Lung (tissue), 12 donors: ENCODE measurements around the gene PES1. TPM values are rescaled to one million over a fixed set of nuclear protein-coding genes. Genes with fewer than 3 reads are reported as not detected.

Source experiments
- ATAC-seq: fragments of 200-7000 bp; cut with Tn5 transposase; one replicate; pipeline ENCODE4 v1.9.1; 2020; ENCODE audit warnings: moderate number of reproducible peaks; ENCODE audit not compliant: insufficient read depth, low FRiP score
- DNase-seq, 3 donors: peaks; one replicate each; pipeline ENCODE4 v3.0.0-alpha.2; 2013 to 2017
- H3K27ac ChIP-seq, 2 donors: one replicate each; pipeline ENCODE4 v1.5.1; 2013; ENCODE audit warnings: mild to moderate bottlenecking in 2 of 2, moderate library complexity in 2 of 2, control low read depth in 1 of 2, inconsistent platforms in 1 of 2, low read depth in 1 of 2, low read length in 1 of 2
- H3K27me3 ChIP-seq, 3 donors: one replicate each; pipeline ENCODE4 v1.5.1; 2013; ENCODE audit warnings: low read length in 2 of 3; ENCODE audit not compliant: control insufficient read depth in 3 of 3, insufficient read depth in 3 of 3
- H3K36me3 ChIP-seq, 4 donors: one replicate each; pipeline ENCODE4 v1.5.1; 2013; ENCODE audit warnings: low read length in 4 of 4, mild to moderate bottlenecking in 1 of 4, moderate library complexity in 1 of 4; ENCODE audit not compliant: control insufficient read depth in 4 of 4, insufficient read depth in 4 of 4
- H3K4me1 ChIP-seq, 5 donors: one replicate each; pipeline ENCODE4 v1.5.1; 2013; ENCODE audit warnings: low read length in 5 of 5, mild to moderate bottlenecking in 2 of 5, moderate library complexity in 1 of 5; ENCODE audit not compliant: control insufficient read depth in 5 of 5, insufficient read depth in 5 of 5
- H3K4me3 ChIP-seq: one replicate; pipeline ENCODE4 v1.5.1; 2013; ENCODE audit warnings: mild to moderate bottlenecking, control low read depth, moderate library complexity
- H3K9ac ChIP-seq, 2 donors: one replicate each; pipeline ENCODE4 v1.5.1; 2013; ENCODE audit warnings: low read length in 2 of 2, control low read depth in 1 of 2; ENCODE audit not compliant: insufficient read depth in 1 of 2
- H3K9me3 ChIP-seq, 4 donors: one replicate each; pipeline ENCODE4 v1.5.1; 2013; ENCODE audit warnings: low read length in 3 of 4, mild to moderate bottlenecking in 1 of 4, moderate library complexity in 1 of 4; ENCODE audit not compliant: control insufficient read depth in 4 of 4, insufficient read depth in 3 of 4
- WGBS, 2 donors: extraction: QIAGEN DNeasy Blood & Tissue Kit; methylation state at CpG; one replicate each; pipeline ENCODE4 v1.1.7; 2013; 5-methylcytosine and 5-hydroxymethylcytosine counted together
- polyA plus RNA-seq, 2 donors: library from polyadenylated mRNA; stranded (reverse); fragments of 200-250 nt; gene quantifications; one replicate each; pipeline ENCODE4 v1.2.1, GENCODE V29; 2013
- total RNA-seq, 2 donors: library from RNA; depleted of rRNA in 1 of 2; stranded (reverse); fragments of >200 nt in 1 of 2; gene quantifications; one replicate each; pipeline ENCODE4 v1.2.1, GENCODE V29; 2014 to 2021
- TF ChIP-seq, protein P1 (sequence below): IDR thresholded peaks from 2 replicates; pipeline ENCODE4 v1.5.1; 2012; ENCODE audit warnings: mild to moderate bottlenecking; ENCODE audit errors: control extremely low read depth, extremely low read depth
- donor health status: control.
- donor health status: control.
- donor health status: Bipolar disorder and iron deficiency.
- donor health status: healthy.
- donor health status: DM: yes; HTN: yes; CAD: no.

The PES1 gene
- total and polyA plus RNA-seq, 4 donors, result 34.4 to 77.2 (median 72.7) TPM

- ATAC-seq, result no peak
- 61 to 84% methylated on average over 6 of the region's 6 CpGs for WGBS, 2 donors
- Histone ChIP-seq H3K27me3 (no peaks in the 10 kb centered on the region), H3K36me3 (no peaks in the 10 kb centered on the region), H3K9me3 (no peaks in the 10 kb centered on the region), H3K9ac (no peak overlapping the region), H3K4me3 (no peak overlapping the region), H3K4me1 (no peaks in the 10 kb centered on the region), H3K27ac (no peak overlapping the region)
- TF ChIP-seq, protein P1, sequence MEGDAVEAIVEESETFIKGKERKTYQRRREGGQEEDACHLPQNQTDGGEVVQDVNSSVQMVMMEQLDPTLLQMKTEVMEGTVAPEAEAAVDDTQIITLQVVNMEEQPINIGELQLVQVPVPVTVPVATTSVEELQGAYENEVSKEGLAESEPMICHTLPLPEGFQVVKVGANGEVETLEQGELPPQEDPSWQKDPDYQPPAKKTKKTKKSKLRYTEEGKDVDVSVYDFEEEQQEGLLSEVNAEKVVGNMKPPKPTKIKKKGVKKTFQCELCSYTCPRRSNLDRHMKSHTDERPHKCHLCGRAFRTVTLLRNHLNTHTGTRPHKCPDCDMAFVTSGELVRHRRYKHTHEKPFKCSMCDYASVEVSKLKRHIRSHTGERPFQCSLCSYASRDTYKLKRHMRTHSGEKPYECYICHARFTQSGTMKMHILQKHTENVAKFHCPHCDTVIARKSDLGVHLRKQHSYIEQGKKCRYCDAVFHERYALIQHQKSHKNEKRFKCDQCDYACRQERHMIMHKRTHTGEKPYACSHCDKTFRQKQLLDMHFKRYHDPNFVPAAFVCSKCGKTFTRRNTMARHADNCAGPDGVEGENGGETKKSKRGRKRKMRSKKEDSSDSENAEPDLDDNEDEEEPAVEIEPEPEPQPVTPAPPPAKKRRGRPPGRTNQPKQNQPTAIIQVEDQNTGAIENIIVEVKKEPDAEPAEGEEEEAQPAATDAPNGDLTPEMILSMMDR, result no peak
- no peak for DNase-seq
These were observed 35.3 kb downstream of the PES1 start for GRCh38 chr22:30556388-30556787.

DNA sequence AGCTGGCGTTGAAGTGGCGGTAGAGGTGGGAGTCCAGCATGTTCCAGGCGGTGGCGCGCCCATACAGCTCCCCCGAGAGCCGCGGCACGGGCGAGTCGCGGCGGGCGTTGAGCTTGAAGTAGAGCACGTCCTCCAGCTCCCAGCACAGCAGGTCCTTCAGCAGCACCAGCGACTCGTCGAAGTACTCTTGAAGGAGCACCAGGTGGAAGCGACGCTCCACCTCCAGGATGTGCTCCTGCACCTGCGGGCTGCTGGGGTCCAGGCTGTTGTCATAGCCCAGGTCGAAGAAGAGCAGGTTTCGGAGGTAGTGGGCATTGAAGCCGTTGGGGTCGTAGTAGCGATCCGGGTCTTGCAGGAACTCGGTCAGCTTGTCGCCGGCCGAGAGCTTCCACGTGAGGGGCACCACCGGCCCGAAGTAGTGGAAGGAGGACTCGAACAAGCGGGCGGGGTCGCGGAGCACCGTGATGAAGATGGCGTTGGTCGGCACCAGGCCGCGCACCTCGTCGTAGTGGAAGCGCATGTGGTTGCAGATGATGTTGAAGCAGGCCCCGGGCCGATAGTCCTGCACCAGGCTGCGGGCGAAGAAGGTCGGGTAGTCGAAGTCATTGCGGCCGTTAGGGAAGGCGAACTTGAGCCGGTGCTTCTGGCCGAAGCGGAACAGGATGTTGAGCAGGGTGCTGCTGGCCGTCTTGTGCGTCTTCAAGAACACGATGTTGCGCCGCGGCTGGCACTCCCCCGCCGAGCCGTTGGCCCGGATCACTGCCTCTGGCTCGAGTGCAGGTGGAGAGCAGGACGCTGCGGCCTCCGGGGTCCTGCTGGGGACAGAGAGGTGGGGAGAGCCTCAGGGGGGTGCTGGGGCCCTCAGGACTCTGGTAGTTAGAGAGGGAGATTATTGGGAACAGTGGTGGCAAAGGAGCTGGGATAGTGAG, 36.2 kb downstream of the PES1 start:
- no peak for ATAC-seq
- Histone ChIP-seq H3K27ac (no peak overlapping the region), H3K4me3 (no peak overlapping the region), H3K9me3 (no peaks in the 10 kb centered on the region), H3K27me3 (no peaks in the 10 kb centered on the region), H3K36me3 (no peaks in the 10 kb centered on the region), H3K4me1 (no peaks in the 10 kb centered on the region), H3K9ac (no peak overlapping the region)
- DNase-seq, result no peak
- TF ChIP-seq, protein P1, result no peak
- WGBS, 2 donors, result 96 to 97% methylated on average over 69 to 73 of the region's 73 CpGs

- TF ChIP-seq, protein P1, result no peak
- 82 to 91% methylated on average over 7 of the region's 7 CpGs for WGBS, 2 donors
- Histone ChIP-seq H3K27ac (no peak overlapping the region), H3K36me3 (no peaks in the 10 kb centered on the region), H3K9me3 (no peaks in the 10 kb centered on the region), H3K4me1 (no peaks in the 10 kb centered on the region), H3K9ac (no peak overlapping the region), H3K4me3 (no peak overlapping the region), H3K27me3 (no peaks in the 10 kb centered on the region)
- no peak for DNase-seq
- no peak for ATAC-seq
These were observed 37.7 kb downstream of the PES1 start for GRCh38 chr22:30553971-30554370.
